Karpas-422 (cell line): Measurements from ENCODE around the gene DSC3. TPM values are rescaled to one million over a fixed set of nuclear protein-coding genes. Genes with fewer than 3 reads are reported as not detected.
A peak's percentile ranks its signal among the peaks of the same experiment; 100 is the strongest.
"Not testable (repeated sequence)": the region's sequence is repeated elsewhere in the genome, so short reads cannot be mapped to it uniquely, and the experiment has no call there.

Experiments used
- DNase-seq: peaks from one replicate; pipeline ENCODE4 v3.0.0-alpha.2; 2015
- H2AFZ ChIP-seq: fragments of 200-600 bp; sonication (generic); 2 replicates; pipeline ENCODE4 v1.6.1; 2014; ENCODE audit warnings: antibody characterized with exemption, low read length, mixed read lengths
- H3K27ac ChIP-seq: fragments of 200-600 bp; sonication (generic); 2 replicates; pipeline ENCODE4 v1.5.1; 2014; ENCODE audit warnings: mild to moderate bottlenecking, low read length, moderate library complexity
- H3K27me3 ChIP-seq: fragments of 200-600 bp; sonication (generic); 2 replicates; pipeline ENCODE4 v1.6.1; 2014; ENCODE audit warnings: low read length, mixed read lengths
- H3K36me3 ChIP-seq: fragments of 200-600 bp; sonication (generic); 2 replicates; pipeline ENCODE4 v1.6.1; 2014; ENCODE audit warnings: low read length, mixed read lengths; ENCODE audit not compliant: insufficient read depth
- H3K4me1 ChIP-seq: fragments of 200-600 bp; sonication (generic); 2 replicates; pipeline ENCODE4 v1.6.1; 2014; ENCODE audit warnings: mild to moderate bottlenecking, low read length, mixed read lengths
- H3K4me2 ChIP-seq: fragments of 200-600 bp; sonication (generic); 2 replicates; pipeline ENCODE4 v1.6.1; 2014; ENCODE audit warnings: low read length, low read depth, mild to moderate bottlenecking; ENCODE audit not compliant: poor library complexity, severe bottlenecking
- H3K4me3 ChIP-seq: fragments of 200-600 bp; sonication (generic); 2 replicates; pipeline ENCODE4 v1.5.1; 2014; ENCODE audit warnings: mild to moderate bottlenecking, antibody characterized with exemption, low read length, mixed read lengths
- H3K79me2 ChIP-seq: fragments of 200-600 bp; sonication (generic); 2 replicates; pipeline ENCODE4 v1.6.1; 2014; ENCODE audit warnings: mild to moderate bottlenecking, low read length, mixed read lengths
- H3K9ac ChIP-seq: fragments of 200-600 bp; sonication (generic); 2 replicates; pipeline ENCODE4 v1.6.0; 2014; ENCODE audit warnings: low read length
- H3K9me2 ChIP-seq: fragments of 200-600 bp; sonication (generic), shearing (Covaris generic); replicated peaks from 2 replicates; pipeline ENCODE4 v1.6.0; 2014; ENCODE audit warnings: mild to moderate bottlenecking, low read length, moderate library complexity; ENCODE audit not compliant: insufficient read depth
- H3K9me3 ChIP-seq: fragments of 300-700, 200-600 bp; sonication (generic); 2 replicates; pipeline ENCODE4 v1.6.1; 2014; ENCODE audit warnings: low read length, mixed read lengths
- H4K20me1 ChIP-seq: fragments of 200-600 bp; sonication (generic); 2 replicates; pipeline ENCODE4 v1.6.1; 2014; ENCODE audit warnings: mild to moderate bottlenecking, antibody characterized with exemption, low read length, low read depth; ENCODE audit not compliant: insufficient read depth
- total RNA-seq: library from RNA; depleted of rRNA; stranded (reverse); fragments of >200 nt; shearing (Covaris generic); gene quantifications from 2 replicates; pipeline ENCODE4 v1.2.3, GENCODE V29; 2014; ENCODE audit warnings: low replicate concordance

DSC3 gene
- total RNA-seq, 1 experiment from 2014 or later: 0.22 TPM

GRCh38 chr18:31040686-31041270 lies 1.8 kb downstream of the DSC3 start:
- Histone ChIP-seq H4K20me1 (no peaks in the 10 kb centered on the region), H3K4me2 (no peak overlapping the region), H3K27ac (no peak overlapping the region), H3K27me3 (no peaks in the 10 kb centered on the region), H3K9me3 (no peaks in the 10 kb centered on the region), H3K4me1 (no peaks in the 10 kb centered on the region), H3K79me2 (no peaks in the 10 kb centered on the region), H3K36me3 (no peaks in the 10 kb centered on the region), H2AFZ (no peak overlapping the region), H3K9me2 (no peaks in the 10 kb centered on the region), H3K4me3 (no peak overlapping the region), H3K9ac (no peak overlapping the region)
- no peak for DNase-seq

- H4K20me1 ChIP-seq: no peaks in the 10 kb centered on the region
- no peak overlapping the region for H2AFZ ChIP-seq
- no peak for DNase-seq
- no peak overlapping the region for H3K27ac ChIP-seq
- no peaks in the 10 kb centered on the region for H3K9me3 ChIP-seq
- H3K4me2 ChIP-seq: no peak overlapping the region
- H3K36me3 ChIP-seq: no peaks in the 10 kb centered on the region
- no peaks in the 10 kb centered on the region for H3K9me2 ChIP-seq
- no peak overlapping the region for H3K9ac ChIP-seq
- no peak overlapping the region for H3K4me3 ChIP-seq
- H3K4me1 ChIP-seq: peaks cover 2% of the 10 kb centered on the region; the same call in 1 of the 2 replicates
- H3K79me2 ChIP-seq: no peaks in the 10 kb centered on the region
- H3K27me3 ChIP-seq: no peaks in the 10 kb centered on the region
These were observed 3.1 kb downstream of the DSC3 start for GRCh38 chr18:31039426-31039825.

GRCh38 chr18:31037686-31038085 lies 4.9 kb downstream of the DSC3 start:
- H3K9ac ChIP-seq, H4K20me1 ChIP-seq, H3K79me2 ChIP-seq, H3K4me3 ChIP-seq, DNase-seq, H3K4me1 ChIP-seq, H3K4me2 ChIP-seq, H2AFZ ChIP-seq, H3K9me3 ChIP-seq, H3K9me2 ChIP-seq, H3K27me3 ChIP-seq, H3K27ac ChIP-seq, H3K36me3 ChIP-seq: not testable (repeated sequence)

- Histone ChIP-seq H3K9ac (no peak overlapping the region), H3K36me3 (no peaks in the 10 kb centered on the region), H3K4me3 (no peak overlapping the region)
These were observed 8.0 kb downstream of the DSC3 start for GRCh38 chr18:31034541-31034940.

GRCh38 chr18:31030574-31031278 lies 11.8 kb downstream of the DSC3 start:
- no peak for DNase-seq
- Histone ChIP-seq H3K9me3 (no peaks in the 10 kb centered on the region), H3K79me2 (no peaks in the 10 kb centered on the region), H3K4me2 (peak overlapping the region; percentile 25), H3K9ac (no peak overlapping the region), H3K27ac (no peak overlapping the region), H3K4me3 (no peak overlapping the region), H4K20me1 (no peaks in the 10 kb centered on the region), H3K4me1 (peaks cover 11% of the 10 kb centered on the region; the same call in 1 of the 2 replicates), H3K36me3 (no peaks in the 10 kb centered on the region), H2AFZ (0 out of 2 replicates have a peak overlapping the region, but pooled peaks have one; percentile 59), H3K9me2 (no peaks in the 10 kb centered on the region), H3K27me3 (no peaks in the 10 kb centered on the region)

More at GRCh38 chr18:31034541-31034940, 8.0 kb downstream of the DSC3 start:
- Histone ChIP-seq H4K20me1 (no peaks in the 10 kb centered on the region), H2AFZ (peak overlapping the region; percentile 85), H3K4me2 (peak overlapping the region; percentile 28), H3K9me3 (no peaks in the 10 kb centered on the region), H3K9me2 (no peaks in the 10 kb centered on the region), H3K4me1 (peaks cover 11% of the 10 kb centered on the region; the same call in 1 of the 2 replicates), H3K27me3 (no peaks in the 10 kb centered on the region), H3K79me2 (no peaks in the 10 kb centered on the region), H3K27ac (no peak overlapping the region)
- DNase-seq: no peak

GRCh38 chr18:31015715-31016434 lies 26.7 kb downstream of the DSC3 start:
- no peak for DNase-seq
- peak overlapping the region; percentile 44 for H2AFZ ChIP-seq

GRCh38 chr18:31011455-31011854 lies 31.1 kb downstream of the DSC3 start:
- H2AFZ ChIP-seq, H3K27ac ChIP-seq, H3K9me2 ChIP-seq, H3K36me3 ChIP-seq, H3K27me3 ChIP-seq, H3K4me2 ChIP-seq, H3K9ac ChIP-seq, H3K9me3 ChIP-seq, H3K4me3 ChIP-seq, H4K20me1 ChIP-seq, H3K79me2 ChIP-seq, DNase-seq: not testable (repeated sequence)
- H3K4me1 ChIP-seq: peaks cover 13% of the 10 kb centered on the region; the same call in 1 of the 2 replicates

More at GRCh38 chr18:31015715-31016434, 26.7 kb downstream of the DSC3 start:
- H3K4me1 ChIP-seq: no peaks in the 10 kb centered on the region
- no peaks in the 10 kb centered on the region for H3K9me2 ChIP-seq
- no peaks in the 10 kb centered on the region for H3K79me2 ChIP-seq
- no peaks in the 10 kb centered on the region for H3K9me3 ChIP-seq
- no peaks in the 10 kb centered on the region for H4K20me1 ChIP-seq
- no peak overlapping the region for H3K4me3 ChIP-seq
- H3K27ac ChIP-seq: no peak overlapping the region
- H3K4me2 ChIP-seq: no peak overlapping the region
- H3K9ac ChIP-seq: no peak overlapping the region
- no peaks in the 10 kb centered on the region for H3K36me3 ChIP-seq
- no peaks in the 10 kb centered on the region for H3K27me3 ChIP-seq

GRCh38 chr18:31010601-31011000 lies 31.9 kb downstream of the DSC3 start:
- Histone ChIP-seq H3K4me1 (peaks cover 13% of the 10 kb centered on the region; the same call in 1 of the 2 replicates), H3K36me3 (no peaks in the 10 kb centered on the region), H3K9me2 (no peaks in the 10 kb centered on the region), H4K20me1 (no peaks in the 10 kb centered on the region), H3K9ac (no peak overlapping the region), H3K27me3 (0 out of 2 replicates have a peak, but pooled peaks cover 3% of the 10 kb centered on the region), H3K9me3 (no peaks in the 10 kb centered on the region), H3K4me2 (no peak overlapping the region), H2AFZ (0 out of 2 replicates have a peak overlapping the region, but pooled peaks have one; percentile 23), H3K4me3 (no peak overlapping the region), H3K79me2 (no peaks in the 10 kb centered on the region), H3K27ac (no peak overlapping the region)
- DNase-seq: no peak
